Smooth muscle cell (in vitro differentiated cells): ENCODE measurements around the gene MEGF11. TPM values are rescaled to one million over a fixed set of nuclear protein-coding genes. Genes with fewer than 3 reads are reported as not detected.

Source experiments
- DNase-seq: peaks from one replicate; lab custom pipeline; 2025; ENCODE audit not compliant: unreplicated experiment; lab: John Stamatoyannopoulos, UW
- H2AFZ ChIP-seq: fragments of 200-600 bp; sonication (generic); 2 replicates; pipeline ENCODE4 v1.6.0; 2016; ENCODE audit warnings: antibody characterized with exemption, low read depth, mild to moderate bottlenecking
- H3F3A ChIP-seq: fragments of 200-600 bp; sonication (generic); 2 replicates; pipeline ENCODE4 v1.6.0; 2017; ENCODE audit warnings: antibody characterized with exemption, low read depth
- H3K27ac ChIP-seq: fragments of 200-600 bp; sonication (generic); 2 replicates; pipeline ENCODE4 v1.5.1; 2016; ENCODE audit warnings: low read depth, mild to moderate bottlenecking
- H3K27me3 ChIP-seq: fragments of 200-600 bp; sonication (generic); 2 replicates; pipeline ENCODE4 v1.6.1; 2016; ENCODE audit warnings: low read depth, mild to moderate bottlenecking
- H3K36me3 ChIP-seq: fragments of 200-600 bp; sonication (generic); 2 replicates; pipeline ENCODE4 v1.5.1; 2016; ENCODE audit warnings: low read depth
- H3K4me1 ChIP-seq: fragments of 200-600 bp; sonication (generic); 2 replicates; pipeline ENCODE4 v1.5.1; 2016; ENCODE audit warnings: low read depth
- H3K4me2 ChIP-seq: fragments of 200-600 bp; sonication (generic); 2 replicates; pipeline ENCODE4 v1.6.0; 2016; ENCODE audit warnings: mild to moderate bottlenecking
- H3K4me3 ChIP-seq: fragments of 200-600 bp; sonication (generic); 2 replicates; pipeline ENCODE4 v1.5.1; 2016; ENCODE audit warnings: mild to moderate bottlenecking
- H3K79me2 ChIP-seq: fragments of 200-600 bp; sonication (generic); 2 replicates; pipeline ENCODE4 v1.6.0; 2016; ENCODE audit warnings: low read depth, mild to moderate bottlenecking
- H3K9ac ChIP-seq: fragments of 200-600 bp; sonication (generic); 2 replicates; pipeline ENCODE4 v1.6.0; 2016; ENCODE audit warnings: low read depth
- H3K9me3 ChIP-seq: fragments of 200-600 bp; sonication (generic); replicated peaks from 2 replicates; pipeline ENCODE4 v1.5.1; 2016; ENCODE audit warnings: low read depth
- H4K20me1 ChIP-seq: fragments of 200-600 bp; sonication (generic); 2 replicates; pipeline ENCODE4 v1.6.0; 2016; ENCODE audit warnings: low read depth
- WGBS: methylation state at CpG from one replicate; pipeline ENCODE4 v1.1.7; 2016; ENCODE audit warnings: low lambda C conversion rate; 5-methylcytosine and 5-hydroxymethylcytosine counted together
- polyA plus RNA-seq: library from polyadenylated mRNA; unstranded; fragments of >200 nt; fragmentation: Nextera tagmentation; extraction: Ambion mirVana; gene quantifications from 2 replicates; pipeline ENCODE4 v1.2.1, GENCODE V29; 2016
- total RNA-seq: library from RNA; depleted of rRNA; stranded (reverse); fragments of >200 nt; gene quantifications from 2 replicates; pipeline ENCODE4 v1.2.3, GENCODE V29; 2014
- TF ChIP-seq, protein P1 (sequence below): fragments of 200-600 bp; sonication (generic); IDR thresholded peaks from 2 replicates; pipeline ENCODE4 v1.5.1; 2017; ENCODE audit warnings: borderline replicate concordance, mild to moderate bottlenecking, antibody characterized with exemption; ENCODE audit not compliant: insufficient read depth, poor library complexity, severe bottlenecking

MEGF11 gene
- total and polyA plus RNA-seq, 2 experiments from 2014 or later, result 0.08 TPM; not detected in 1

DNA sequence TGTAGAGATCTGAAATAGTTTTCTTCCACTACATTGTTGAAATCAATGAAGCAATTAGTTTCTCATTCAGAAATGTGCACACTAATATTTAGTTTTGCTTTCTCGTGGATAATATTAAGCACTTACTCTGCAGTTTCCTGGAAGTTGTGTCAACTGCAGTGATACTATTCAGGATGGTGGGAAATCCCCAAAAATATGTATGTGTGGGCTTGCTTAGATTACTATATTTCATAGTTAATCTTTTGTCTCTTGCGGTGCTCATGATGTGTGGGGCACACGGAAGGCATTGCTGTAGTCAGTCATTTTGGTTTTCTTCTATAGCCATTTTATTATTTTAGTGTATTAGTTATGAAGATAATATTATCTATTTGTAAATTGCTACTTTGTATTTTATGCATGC is 364.6 kb downstream of the MEGF11 start:
- WGBS, result 86% methylated on average over 3 of the region's 3 CpGs

GRCh38 chr15:65887565-65887964 is 366.0 kb downstream of the MEGF11 start:
- Histone ChIP-seq H3K4me2 (no peak overlapping the region), H3K9me3 (no peaks in the 10 kb centered on the region), H4K20me1 (peaks cover 84% of the 10 kb centered on the region), H3F3A (no peaks in the 10 kb centered on the region), H3K27me3 (no peaks in the 10 kb centered on the region), H3K27ac (no peak overlapping the region), H3K4me1 (peaks cover 5% of the 10 kb centered on the region), H3K36me3 (peaks cover 27% of the 10 kb centered on the region), H3K9ac (no peak overlapping the region), H3K79me2 (peaks cover 43% of the 10 kb centered on the region), H2AFZ (no peak overlapping the region), H3K4me3 (no peak overlapping the region)
- no peak for DNase-seq
- 97% methylated on average over 3 of the region's 3 CpGs for WGBS
- TF ChIP-seq, protein P1, sequence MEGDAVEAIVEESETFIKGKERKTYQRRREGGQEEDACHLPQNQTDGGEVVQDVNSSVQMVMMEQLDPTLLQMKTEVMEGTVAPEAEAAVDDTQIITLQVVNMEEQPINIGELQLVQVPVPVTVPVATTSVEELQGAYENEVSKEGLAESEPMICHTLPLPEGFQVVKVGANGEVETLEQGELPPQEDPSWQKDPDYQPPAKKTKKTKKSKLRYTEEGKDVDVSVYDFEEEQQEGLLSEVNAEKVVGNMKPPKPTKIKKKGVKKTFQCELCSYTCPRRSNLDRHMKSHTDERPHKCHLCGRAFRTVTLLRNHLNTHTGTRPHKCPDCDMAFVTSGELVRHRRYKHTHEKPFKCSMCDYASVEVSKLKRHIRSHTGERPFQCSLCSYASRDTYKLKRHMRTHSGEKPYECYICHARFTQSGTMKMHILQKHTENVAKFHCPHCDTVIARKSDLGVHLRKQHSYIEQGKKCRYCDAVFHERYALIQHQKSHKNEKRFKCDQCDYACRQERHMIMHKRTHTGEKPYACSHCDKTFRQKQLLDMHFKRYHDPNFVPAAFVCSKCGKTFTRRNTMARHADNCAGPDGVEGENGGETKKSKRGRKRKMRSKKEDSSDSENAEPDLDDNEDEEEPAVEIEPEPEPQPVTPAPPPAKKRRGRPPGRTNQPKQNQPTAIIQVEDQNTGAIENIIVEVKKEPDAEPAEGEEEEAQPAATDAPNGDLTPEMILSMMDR, result no peak

More for the DNA sequence above, 364.6 kb downstream of the MEGF11 start:
- Histone ChIP-seq H4K20me1 (peaks cover 84% of the 10 kb centered on the region), H3K27ac (no peak overlapping the region), H3K4me2 (no peak overlapping the region), H3K27me3 (no peaks in the 10 kb centered on the region), H3K36me3 (peaks cover 22% of the 10 kb centered on the region), H3K4me1 (peaks cover 4% of the 10 kb centered on the region), H2AFZ (no peak overlapping the region), H3K4me3 (no peak overlapping the region), H3K9me3 (no peaks in the 10 kb centered on the region), H3K9ac (no peak overlapping the region), H3F3A (no peaks in the 10 kb centered on the region), H3K79me2 (peaks cover 35% of the 10 kb centered on the region)
- DNase-seq, result no peak
- TF ChIP-seq, protein P1, result no peak

GRCh38 chr15:65885668-65886218 is 367.8 kb downstream of the MEGF11 start:
- TF ChIP-seq, protein P1, result no peak

GRCh38 chr15:65884511-65884910 is 369.0 kb downstream of the MEGF11 start:
- no peak overlapping the region for H3K9ac ChIP-seq

More at GRCh38 chr15:65885668-65886218, 367.8 kb downstream of the MEGF11 start:
- H3K4me1 ChIP-seq, result peaks cover 5% of the 10 kb centered on the region
- peak overlapping the region; percentile 3 for H3K27ac ChIP-seq
- no peak for DNase-seq
- H3K4me2 ChIP-seq, result no peak overlapping the region
- WGBS, result 71% methylated on average over 4 of the region's 4 CpGs
- no peaks in the 10 kb centered on the region for H3K9me3 ChIP-seq
- H3K9ac ChIP-seq, result no peak overlapping the region
- no peaks in the 10 kb centered on the region for H3K27me3 ChIP-seq
- no peaks in the 10 kb centered on the region for H3F3A ChIP-seq
- H4K20me1 ChIP-seq, result peaks cover 82% of the 10 kb centered on the region
- peaks cover 49% of the 10 kb centered on the region for H3K79me2 ChIP-seq
- H2AFZ ChIP-seq, result no peak overlapping the region
- peaks cover 33% of the 10 kb centered on the region for H3K36me3 ChIP-seq
- H3K4me3 ChIP-seq, result no peak overlapping the region

More at GRCh38 chr15:65884511-65884910, 369.0 kb downstream of the MEGF11 start:
- TF ChIP-seq, protein P1, result no peak
- DNase-seq, result no peak
- Histone ChIP-seq H3K79me2 (peaks cover 52% of the 10 kb centered on the region), H3K9me3 (no peaks in the 10 kb centered on the region), H3K4me3 (no peak overlapping the region), H2AFZ (no peak overlapping the region), H4K20me1 (peaks cover 82% of the 10 kb centered on the region), H3K36me3 (peaks cover 45% of the 10 kb centered on the region), H3F3A (no peaks in the 10 kb centered on the region), H3K4me2 (no peak overlapping the region), H3K4me1 (peaks cover 5% of the 10 kb centered on the region), H3K27ac (no peak overlapping the region), H3K27me3 (no peaks in the 10 kb centered on the region)
